ENCODE results near the gene RNH1. TPM values are rescaled to one million over a fixed set of nuclear protein-coding genes. Genes with fewer than 3 reads are reported as not detected.

RNH1 gene
- total RNA-seq, 1 donor from 2014 or later: 169 TPM

- no peak for DNase-seq (ENCODE audit: low read depth in 2 of 2)
Observed at GRCh38 chr11:459511-460220, 47.4 kb downstream of the RNH1 start.

DNA sequence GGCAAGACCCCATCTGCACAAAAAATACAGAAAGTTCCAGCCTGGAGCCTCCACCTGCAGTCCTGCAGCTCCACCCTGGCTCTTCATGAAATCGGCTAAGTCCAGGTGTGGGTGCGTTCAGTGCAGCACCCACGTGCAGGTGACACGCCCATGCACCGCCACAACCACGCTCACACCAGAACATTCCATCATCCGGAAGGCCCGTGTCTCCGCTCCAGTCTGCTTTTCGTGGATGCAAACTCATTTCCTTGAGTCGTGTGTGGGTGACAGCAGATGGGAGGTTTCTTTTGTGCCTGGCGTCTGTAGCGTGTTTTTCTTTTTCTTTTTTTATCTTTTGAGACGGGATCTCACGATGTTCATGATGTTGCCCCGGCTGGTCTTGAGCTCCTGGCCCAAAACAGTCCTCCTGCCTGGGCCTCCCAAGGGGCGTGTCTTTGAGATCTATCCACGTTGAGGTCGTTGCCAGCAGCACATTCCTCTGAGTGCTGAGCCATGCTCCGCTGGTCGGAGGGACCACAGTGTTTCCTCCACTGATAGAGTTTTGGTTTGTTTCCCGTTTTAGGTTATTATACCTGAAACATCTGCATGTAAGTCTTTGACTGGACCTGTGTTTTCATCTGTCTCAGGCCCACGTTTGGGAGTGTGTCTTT is 49.8 kb downstream of the RNH1 start:
- DNase-seq (ENCODE audit: low read depth in 2 of 2): no peak

- DNase-seq (ENCODE audit: low read depth in 2 of 2): no peak
Observed at GRCh38 chr11:456533-456932, 50.5 kb downstream of the RNH1 start.

DNA sequence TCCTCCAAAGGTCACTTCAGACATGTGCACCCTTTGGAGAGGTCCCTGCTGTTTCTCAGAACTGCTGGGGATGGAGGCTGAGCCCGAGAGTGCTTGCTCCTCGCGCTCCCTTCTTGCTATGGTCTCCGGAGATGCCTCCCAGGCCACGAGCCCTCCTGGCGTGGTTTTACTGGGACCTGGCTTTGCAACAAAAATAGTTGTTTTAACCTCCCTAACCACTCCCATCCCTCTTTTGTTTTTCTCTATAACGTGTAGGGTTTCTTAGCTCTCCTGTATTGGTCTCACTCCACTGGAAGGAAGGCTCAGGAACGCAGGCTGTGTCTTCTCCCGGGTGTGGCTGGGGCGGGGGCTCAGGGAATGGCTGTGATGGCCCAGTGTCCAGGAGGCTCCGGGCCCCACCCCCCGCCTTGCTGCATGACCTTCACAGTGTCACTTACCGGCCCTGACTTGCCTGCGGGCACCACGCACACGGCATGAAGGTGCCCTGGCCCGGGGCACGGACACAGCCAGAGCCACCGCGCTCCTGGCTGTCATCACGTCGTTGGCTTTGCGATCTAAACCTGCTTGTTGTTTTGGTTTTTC is 51.4 kb downstream of the RNH1 start:
- no peak for DNase-seq (ENCODE audit: low read depth in 2 of 2)

GRCh38 chr11:454801-455565 is 52.1 kb downstream of the RNH1 start:
- no peak for DNase-seq (ENCODE audit: low read depth in 2 of 2)

- no peak for DNase-seq (ENCODE audit: low read depth in 2 of 2)
Observed at GRCh38 chr11:454043-454442, 53.0 kb downstream of the RNH1 start.

GRCh38 chr11:453564-453963 is 53.5 kb downstream of the RNH1 start:
- no peak for DNase-seq (ENCODE audit: low read depth in 2 of 2)

DNA sequence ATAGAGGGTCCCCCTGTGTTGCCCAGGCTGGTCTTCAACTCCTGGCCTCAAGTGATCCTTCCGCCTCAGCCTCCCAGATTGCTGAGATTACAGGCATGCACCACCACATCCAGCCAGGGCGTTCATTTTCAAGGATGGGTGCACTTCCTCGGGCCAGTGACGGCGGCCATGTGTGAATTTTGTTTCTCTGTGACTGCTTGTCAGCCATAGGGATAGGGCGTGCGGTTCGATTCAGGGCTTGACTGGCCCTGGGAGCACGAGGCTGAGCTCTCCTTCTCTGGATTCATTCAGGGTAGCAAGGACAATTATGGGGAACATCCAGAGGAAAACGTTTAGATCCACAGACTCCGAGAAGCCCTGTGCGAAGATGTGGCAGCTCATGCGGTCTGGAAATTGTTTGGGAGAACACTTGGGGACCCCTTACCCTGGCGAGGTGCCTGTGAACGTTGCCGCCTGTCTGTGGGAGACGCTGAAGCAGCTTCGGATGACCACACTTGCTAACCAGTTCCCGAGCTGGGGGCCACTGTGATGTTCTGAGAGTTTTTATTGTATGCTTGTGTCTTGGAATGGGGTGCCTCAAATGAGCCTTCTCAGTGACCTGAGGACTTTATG is 54.0 kb downstream of the RNH1 start:
- no peak for DNase-seq (ENCODE audit: low read depth in 2 of 2)

DNA sequence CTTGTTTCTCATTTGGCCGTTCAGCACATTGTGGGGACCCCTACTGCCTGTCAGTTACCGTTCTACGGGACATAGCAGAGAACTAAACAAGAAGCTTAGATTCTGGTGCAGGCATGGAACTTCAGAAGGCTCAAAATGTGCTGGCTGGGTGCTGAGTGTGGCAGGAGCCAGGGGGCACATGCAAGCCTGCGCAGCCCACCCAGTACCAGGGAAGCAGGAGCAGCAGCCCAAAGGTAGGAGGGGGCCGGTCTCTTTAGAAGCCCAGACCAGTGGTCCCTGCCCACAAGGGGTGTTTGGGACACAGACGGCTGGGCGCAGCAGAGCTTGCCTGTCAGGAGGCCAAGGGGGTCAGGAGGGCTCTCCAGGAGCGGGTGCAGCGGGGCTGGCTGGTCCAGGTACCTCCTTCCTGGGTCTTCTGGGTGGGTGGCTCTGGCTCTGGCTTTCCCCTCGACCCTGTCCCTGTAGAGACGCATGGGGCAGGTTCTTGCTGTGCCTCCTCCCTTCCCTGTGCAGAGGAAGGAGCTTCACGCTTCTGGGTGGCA is 54.8 kb downstream of the RNH1 start:
- DNase-seq (ENCODE audit: low read depth in 2 of 2): no peak

GRCh38 chr11:451738-452137 is 55.3 kb downstream of the RNH1 start:
- no peak for DNase-seq (ENCODE audit: low read depth in 2 of 2)

DNA sequence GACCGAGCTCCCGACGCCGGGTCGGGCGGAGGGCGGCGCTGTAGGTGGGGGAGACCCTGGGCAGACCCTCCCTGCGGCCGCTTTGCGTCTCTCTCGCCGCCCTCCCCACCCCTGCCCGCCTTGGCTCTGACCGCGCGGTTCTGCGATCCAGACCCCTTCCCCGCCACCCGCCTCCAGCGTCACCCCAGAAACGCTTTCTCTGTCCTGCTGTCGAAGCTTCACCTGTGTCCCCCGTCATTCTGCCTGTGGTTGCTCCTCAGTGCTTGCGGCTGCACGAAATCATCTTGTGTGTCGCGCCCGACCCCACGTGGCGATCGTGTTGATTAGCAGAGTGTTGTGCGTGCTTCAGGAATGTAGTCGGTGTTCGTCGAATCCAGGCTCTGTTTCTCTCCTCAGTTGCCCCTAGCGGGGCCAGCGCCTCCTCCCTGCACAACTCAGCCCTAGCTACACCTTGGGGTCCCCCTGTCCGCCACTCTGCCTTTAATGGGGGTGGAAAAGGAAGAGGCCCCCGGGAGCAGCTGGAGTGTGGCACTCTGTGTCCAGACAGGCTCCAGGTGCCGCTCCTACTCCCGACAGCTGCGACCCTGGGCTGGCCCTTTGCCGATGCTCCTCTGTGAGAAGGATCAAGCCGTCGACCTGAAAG is 56.1 kb downstream of the RNH1 start:
- DNase-seq (ENCODE audit: low read depth in 2 of 2): peak; percentile 84 to 89

DNA sequence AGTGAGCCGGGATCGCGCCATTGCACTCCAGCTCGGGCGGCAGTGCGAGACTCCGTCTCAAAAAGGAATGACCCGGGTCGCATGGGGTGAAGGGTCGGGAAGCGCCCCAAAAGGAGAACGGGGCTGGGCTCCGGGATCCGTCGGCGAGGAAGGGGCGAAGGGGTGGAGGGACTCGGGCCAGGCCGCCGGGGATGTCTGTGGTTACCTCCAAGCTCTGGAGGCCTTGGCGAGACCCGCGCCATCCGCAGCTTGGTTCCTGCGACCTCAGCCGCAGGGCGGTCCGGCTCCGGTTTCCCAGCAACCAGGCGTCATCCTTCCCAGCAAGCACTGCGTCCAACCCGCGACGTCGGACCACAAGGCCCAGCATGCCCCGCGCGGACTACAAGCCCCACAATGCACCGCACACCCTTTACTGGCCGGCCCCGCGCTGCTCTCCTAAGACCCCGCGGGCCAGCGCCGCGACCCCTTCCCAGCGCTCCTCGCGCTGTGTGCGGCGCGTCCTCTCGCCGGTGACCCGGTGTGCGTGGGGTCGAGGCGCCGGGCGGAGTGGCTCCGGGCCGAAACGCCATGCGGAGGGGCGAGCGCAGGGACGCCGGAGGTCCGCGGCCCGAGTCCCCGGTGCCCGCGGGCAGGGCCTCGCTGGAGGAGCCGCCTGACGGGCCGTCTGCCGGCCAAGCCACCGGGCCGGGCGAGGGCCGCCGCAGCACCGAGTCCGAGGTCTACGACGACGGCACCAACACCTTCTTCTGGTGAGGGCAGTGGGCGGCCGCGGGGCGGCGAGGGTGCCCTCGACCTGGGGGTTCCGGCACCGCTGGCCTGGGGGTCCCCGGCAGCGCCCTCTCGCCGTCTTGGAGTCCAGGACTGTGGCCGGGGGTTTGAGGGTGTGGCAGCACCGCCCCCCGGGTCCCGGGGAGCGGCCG is 56.9 kb downstream of the RNH1 start, which contains the start of gene PTDSS2:
Gene PTDSS2 (plus strand): TSS at position 391 of the 920 bp plus-strand sequence. CDS start 177 bp downstream, at position 568.
- DNase-seq (ENCODE audit: low read depth in 2 of 2): peak; percentile 97 to 98

- peak; percentile 92 to 97 for DNase-seq (ENCODE audit: low read depth in 2 of 2)
Observed at GRCh38 chr11:447923-448731, 58.9 kb downstream of the RNH1 start.

- no peak for DNase-seq (ENCODE audit: low read depth in 2 of 2)
Observed at GRCh38 chr11:446891-447290, 60.2 kb downstream of the RNH1 start.

DNA sequence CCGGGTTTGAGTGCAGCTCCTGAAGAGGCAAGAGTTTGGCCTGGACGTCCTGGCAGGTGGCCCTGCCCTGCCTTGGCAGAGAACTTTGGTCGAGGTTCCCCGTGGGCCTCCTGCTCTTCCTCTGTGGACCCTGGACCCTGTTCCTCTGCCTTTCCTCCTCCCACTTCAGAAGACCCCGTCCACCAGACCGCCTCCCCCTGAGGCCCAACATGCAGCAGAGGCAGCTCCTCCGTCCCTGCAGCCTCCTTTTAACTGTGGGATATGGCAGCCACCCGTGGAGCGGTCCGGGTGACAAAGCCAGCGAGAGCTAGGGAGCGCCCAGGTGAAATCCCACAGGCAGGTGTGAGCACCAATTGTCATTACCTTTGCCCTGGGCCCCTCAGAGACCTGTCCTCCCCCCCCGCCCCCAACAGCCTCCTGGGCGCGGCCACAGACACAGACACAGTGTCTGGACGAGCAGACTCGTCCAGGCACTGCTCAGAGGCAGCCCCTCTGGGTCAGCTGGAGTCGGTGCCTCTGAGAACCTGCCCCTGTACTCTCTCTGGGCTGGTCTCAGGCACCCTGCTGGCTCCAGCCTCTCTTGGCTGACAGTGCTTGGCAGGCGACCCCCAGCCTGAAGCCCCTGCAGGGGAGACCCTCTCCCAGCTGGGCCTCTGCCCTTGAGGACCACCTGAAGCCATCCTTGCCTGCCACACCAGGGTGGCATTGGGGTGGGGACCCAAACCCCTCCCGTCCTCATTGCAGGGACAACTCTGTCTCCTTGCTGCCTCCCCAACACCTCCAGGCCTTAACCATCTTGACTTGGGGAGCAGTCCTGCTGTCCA is 61.1 kb downstream of the RNH1 start:
- no peak for DNase-seq (ENCODE audit: low read depth in 2 of 2)

All from lung microvascular endothelial cell (primary cell).